Right lobe of liver (tissue), 6 donors: Measurements from ENCODE around the gene DLG5. TPM values are rescaled to one million over a fixed set of nuclear protein-coding genes. Genes with fewer than 3 reads are reported as not detected.

ENCODE experiments used
- ATAC-seq, 4 donors: fragments of 200-7000 bp; cut with Tn5 transposase; one replicate each; pipeline ENCODE4 v1.9.1; 2020; ENCODE audit warnings: mild to moderate bottlenecking in 4 of 4, moderate library complexity in 4 of 4
- DNase-seq, 3 donors: peaks; one replicate each; pipeline ENCODE4 v3.0.0-alpha.2; 2020
- H3K27ac ChIP-seq, 3 donors: fragments of 200-600 bp; one replicate each; pipeline ENCODE4 v1.8.0; 2022
- H3K27me3 ChIP-seq, 2 donors: fragments of 200-600 bp; one replicate each; pipeline ENCODE4 v1.8.0; 2022
- H3K36me3 ChIP-seq, 4 donors: fragments of 200-600 bp; sonication (generic) in 1 of 4; one replicate each; pipeline versions ENCODE4 v1.5.1 to v1.8.0; 2017 to 2022; ENCODE audit warnings: control low read depth in 1 of 4
- H3K4me1 ChIP-seq, 4 donors: fragments of 200-600 bp; sonication (generic) in 1 of 4; one replicate each; pipeline versions ENCODE4 v1.5.1 to v1.8.0; 2017 to 2022; ENCODE audit warnings: control low read depth in 1 of 4
- H3K4me3 ChIP-seq, 3 donors: fragments of 200-600 bp; one replicate each; pipeline ENCODE4 v1.8.0; 2022
- H3K9me3 ChIP-seq, 4 donors: fragments of 200-600 bp; sonication (generic) in 1 of 4; one replicate each; pipeline versions ENCODE4 v1.5.1 to v1.8.0; 2017 to 2022; ENCODE audit warnings: control low read depth in 1 of 4
- CTCF ChIP-seq, 4 donors: fragments of 200-600 bp in 3 of 4; fragments of 450-650 bp in 1 of 4; IDR thresholded peaks; one replicate each; pipeline versions ENCODE4 v1.5.1 to v1.8.0; 2016 to 2022; ENCODE audit warnings: antibody characterized with exemption in 4 of 4, mild to moderate bottlenecking in 2 of 4
- POLR2A ChIP-seq: fragments of 450-650 bp; IDR thresholded peaks from one replicate; pipeline ENCODE4 v1.6.1; 2017; ENCODE audit warnings: antibody characterized with exemption, mild to moderate bottlenecking
- WGBS: methylation state at CpG from one replicate; pipeline ENCODE4 v1.1.6; 2018; ENCODE audit warnings: low coverage, low lambda C conversion rate; ENCODE audit not compliant: insufficient coverage; ENCODE audit errors: missing lambda C conversion rate; 5-methylcytosine and 5-hydroxymethylcytosine counted together
- intact Hi-C, 2 donors: fragments of 100-400 bp; cut with DNase I; formaldehyde crosslinking; loops; one replicate each; pipeline versions ENCODE4 v1.11.2 to v1.14.1; 2022
- total RNA-seq, 6 experiments: library from RNA; depleted of rRNA in 2 of 6; stranded (reverse); fragments of >200 nt in 2 of 6; fragmentation: NEBNext Ultra II Directional in 3 of 6; extraction: Animal tissue kit (Norgen Biotek cat#: 25700) in 3 of 6; gene quantifications; one replicate each; pipeline versions ENCODE4 v1.1.0 to v1.2.4, GENCODE V29; 2016 to 2023
- donor health status: DM: no; HTN: yes; CAD: no.
- donor health status: DM: no; HTN: no; CAD: no.
- donor health status: DM: no; HTN: no; CAD: no.
- donor health status: DM: no; HTN: yes; CAD: no.
- donor health status: DM: no; HTN: yes; CAD: no.

DLG5 gene
- total RNA-seq, 6 experiments from 2014 or later: 5.6 to 8.8 (median 7.6) TPM

DNA sequence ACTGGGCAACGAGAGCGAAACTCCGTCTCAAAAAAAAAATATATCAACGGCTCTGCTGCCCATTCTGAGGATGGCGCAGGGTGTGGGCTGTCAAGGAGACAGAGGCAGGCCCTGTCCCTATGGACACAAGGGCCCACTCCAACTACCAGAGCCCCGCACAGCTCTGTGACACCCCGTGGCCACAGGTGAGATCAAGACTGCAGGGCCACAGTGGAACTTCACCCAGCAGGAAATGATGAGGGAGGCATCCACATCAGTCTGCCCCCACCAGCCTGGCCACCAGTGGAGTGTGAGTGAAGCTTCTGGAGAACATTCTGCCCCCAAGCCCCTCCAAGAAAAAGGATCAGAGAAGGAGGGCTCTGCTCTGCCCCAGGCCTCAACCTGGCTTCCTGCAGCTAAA is 136.7 kb downstream of the DLG5 start:
- Histone ChIP-seq H3K4me1 (no peaks in the 10 kb centered on the region), H3K4me3 (no peak overlapping the region), H3K36me3 (peaks cover 0 to 13% (median 3%) of the 10 kb centered on the region in 4 donors), H3K9me3 (no peaks in the 10 kb centered on the region), H3K27ac (no peak overlapping the region), H3K27me3 (no peaks in the 10 kb centered on the region)
- WGBS: no CpG with 5 or more reads among the region's 7 CpGs
- intact Hi-C loops: no loop called here
- ATAC-seq: no peak
- DNase-seq: no peak
- no peak for TF ChIP-seq POLR2A

- WGBS: 100% methylated on average over 3 of the region's 5 CpGs
- no peak for DNase-seq
- H3K36me3 ChIP-seq: peaks cover 0 to 14% (median 3%) of the 10 kb centered on the region in 4 donors
These were observed 137.5 kb downstream of the DLG5 start for GRCh38 chr10:77789016-77789415.

GRCh38 chr10:77788496-77789010 is 138.0 kb downstream of the DLG5 start:
- Histone ChIP-seq H3K27me3 (no peaks in the 10 kb centered on the region), H3K27ac (no peak overlapping the region), H3K9me3 (no peaks in the 10 kb centered on the region), H3K4me3 (no peak overlapping the region), H3K4me1 (no peaks in the 10 kb centered on the region), H3K36me3 (peaks cover 0 to 13% (median 2%) of the 10 kb centered on the region in 4 donors)
- WGBS: 82% methylated on average over 5 of the region's 11 CpGs
- ATAC-seq (no peak), DNase-seq (no peak)
- intact Hi-C loops: no loop called here
- no peak for TF ChIP-seq CTCF (IDR thresholded peaks at IDR 0.05)
- TF ChIP-seq POLR2A: no peak

More at GRCh38 chr10:77789016-77789415, 137.5 kb downstream of the DLG5 start:
- Histone ChIP-seq H3K4me3 (no peak overlapping the region), H3K4me1 (no peaks in the 10 kb centered on the region), H3K9me3 (no peaks in the 10 kb centered on the region), H3K27ac (no peak overlapping the region), H3K27me3 (no peaks in the 10 kb centered on the region)
- no peak for TF ChIP-seq CTCF (IDR thresholded peaks at IDR 0.05)
- no peak for TF ChIP-seq POLR2A
- intact Hi-C loops: no loop called here
- no peak for ATAC-seq

- Histone ChIP-seq H3K4me3 (no peak overlapping the region), H3K27me3 (no peaks in the 10 kb centered on the region), H3K27ac (no peak overlapping the region), H3K4me1 (no peaks in the 10 kb centered on the region), H3K36me3 (peaks cover 0 to 9% (median 2%) of the 10 kb centered on the region in 4 donors), H3K9me3 (no peaks in the 10 kb centered on the region)
- TF ChIP-seq POLR2A (no peak), CTCF (IDR thresholded peaks at IDR 0.05) (no peak)
- ATAC-seq: no peak
- 95% methylated on average over 8 of the region's 12 CpGs for WGBS
- DNase-seq: no peak
- intact Hi-C loops: no loop called here
These were observed 139.1 kb downstream of the DLG5 start for GRCh38 chr10:77787440-77787839.

DNA sequence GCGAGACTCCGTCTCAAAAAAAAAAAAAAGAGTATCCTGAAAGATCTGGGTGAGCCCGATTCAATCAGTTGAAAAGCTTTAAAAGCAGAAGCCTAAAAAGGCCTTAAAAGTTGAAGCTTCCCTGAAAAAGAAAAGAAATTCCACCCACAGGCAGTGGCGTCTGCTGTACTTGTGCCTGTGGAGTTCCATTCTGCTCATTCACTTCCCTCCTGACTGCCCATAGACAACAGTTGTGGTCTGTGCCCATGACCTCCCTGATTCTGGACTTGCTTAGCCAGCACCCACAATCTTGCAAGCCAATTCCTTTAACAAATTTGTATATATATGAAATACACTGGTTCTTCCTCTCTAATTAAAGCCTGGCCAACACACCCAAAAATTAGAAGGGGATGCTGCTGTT is 141.7 kb downstream of the DLG5 start:
- no peak for ATAC-seq
- Histone ChIP-seq H3K36me3 (peaks cover 0 to 4% (median 0%) of the 10 kb centered on the region in 4 donors), H3K4me3 (no peak overlapping the region)

More for the DNA sequence above, 141.7 kb downstream of the DLG5 start:
- TF ChIP-seq CTCF (IDR thresholded peaks at IDR 0.05) (no peak), POLR2A (no peak)
- H3K27me3 ChIP-seq: no peaks in the 10 kb centered on the region
- WGBS: 91% methylated on average over 4 of the region's 4 CpGs
- no peak for DNase-seq
- no peaks in the 10 kb centered on the region for H3K4me1 ChIP-seq
- H3K27ac ChIP-seq: no peak overlapping the region
- intact Hi-C loops: no loop called here
- no peaks in the 10 kb centered on the region for H3K9me3 ChIP-seq
